Inferior parietal cortex (tissue), 1 donor: ENCODE measurements around the gene PPFIA2.

Experiments used
- DNase-seq: peaks from one replicate; pipeline ENCODE4 v3.0.0-alpha.2; 2016; ENCODE audit errors: extremely low spot score

The PPFIA2 gene

GRCh38 chr12:81354327-81354932 is 404.7 kb downstream of the PPFIA2 start:
- DNase-seq, result no peak

- DNase-seq, result no peak
Observed at GRCh38 chr12:81350309-81350708, 408.8 kb downstream of the PPFIA2 start.

- no peak for DNase-seq
Observed at GRCh38 chr12:81347404-81347803, 411.7 kb downstream of the PPFIA2 start.

GRCh38 chr12:81340910-81341309 is 418.2 kb downstream of the PPFIA2 start:
- DNase-seq, result no peak

GRCh38 chr12:81339071-81339470 is 420.1 kb downstream of the PPFIA2 start:
- DNase-seq, result no peak

GRCh38 chr12:81337886-81338285 is 421.3 kb downstream of the PPFIA2 start:
- DNase-seq, result no peak

- no peak for DNase-seq
Observed at GRCh38 chr12:81333812-81334211, 425.3 kb downstream of the PPFIA2 start.

- no peak for DNase-seq
Observed at GRCh38 chr12:81332054-81332453, 427.1 kb downstream of the PPFIA2 start.

GRCh38 chr12:81330480-81330879 is 428.7 kb downstream of the PPFIA2 start:
- DNase-seq, result peak; percentile 70

- DNase-seq, result no peak
Observed at GRCh38 chr12:81329085-81329484, 430.1 kb downstream of the PPFIA2 start.

- no peak for DNase-seq
Observed at GRCh38 chr12:81327425-81327824, 431.7 kb downstream of the PPFIA2 start.

GRCh38 chr12:81325086-81325485 is 434.1 kb downstream of the PPFIA2 start:
- DNase-seq, result no peak

- DNase-seq, result no peak
Observed at GRCh38 chr12:81314903-81315531, 444.1 kb downstream of the PPFIA2 start.

GRCh38 chr12:81303935-81304334 is 455.2 kb downstream of the PPFIA2 start:
- no peak for DNase-seq

- no peak for DNase-seq
Observed at GRCh38 chr12:81300454-81300853, 458.7 kb downstream of the PPFIA2 start.

- DNase-seq, result no peak
Observed at GRCh38 chr12:81297601-81298000, 461.5 kb downstream of the PPFIA2 start.

GRCh38 chr12:81296556-81297305 is 462.4 kb downstream of the PPFIA2 start:
- DNase-seq, result no peak

GRCh38 chr12:81295251-81295650 is 463.9 kb downstream of the PPFIA2 start:
- DNase-seq, result peak; percentile 52

- DNase-seq, result no peak
Observed at GRCh38 chr12:81294325-81295190, 464.6 kb downstream of the PPFIA2 start.

GRCh38 chr12:81288651-81289050 is 470.5 kb downstream of the PPFIA2 start:
- DNase-seq, result no peak

- DNase-seq, result no peak
Observed at GRCh38 chr12:81284137-81284536, 475.0 kb downstream of the PPFIA2 start.
